NCI-H2196 treated with DMSO at 0.1 percent for 48 hours (cell line): ENCODE measurements around the gene NEDD9.

Experiments used
- DNase-seq: peaks from one replicate; lab custom pipeline; 2025; ENCODE audit not compliant: unreplicated experiment; lab: John Stamatoyannopoulos, UW

NEDD9 gene

DNA sequence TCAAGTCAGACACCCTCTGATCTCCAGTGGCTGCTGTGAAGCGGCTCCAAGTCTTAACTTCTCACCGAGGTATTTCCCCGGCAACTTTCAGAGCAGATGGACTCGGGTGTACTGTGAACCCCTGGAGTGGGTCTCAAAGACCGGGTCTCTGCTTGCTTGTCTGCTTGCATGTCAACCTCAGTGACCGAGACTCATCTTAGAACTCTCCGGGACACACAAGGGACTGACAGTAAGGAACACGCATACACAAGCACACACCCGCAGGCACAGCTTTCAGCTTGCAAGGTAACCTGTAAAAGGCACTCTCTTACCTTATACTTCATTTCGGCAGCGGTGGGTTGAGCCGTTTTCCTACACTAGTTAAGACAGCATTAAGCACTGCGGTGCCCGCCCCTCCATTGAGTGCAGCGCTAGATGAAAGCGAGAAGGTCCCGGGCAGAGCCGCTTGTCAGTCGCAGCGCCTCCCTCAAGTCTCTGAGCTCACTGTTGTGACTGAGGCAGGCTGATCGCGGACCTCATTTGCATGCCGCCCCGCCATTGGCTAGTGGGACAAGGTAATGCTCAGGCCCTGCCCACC is at the start of gene NEDD9:
Gene NEDD9 (minus strand): TSS at position 476 of the 577 bp plus-strand sequence. CDS start 153 bp downstream, at position 323.
- DNase-seq: peak; percentile 81

- DNase-seq: no peak
Measured at GRCh38 chr6:11282245-11282644, 49.8 kb upstream of the NEDD9 start.

DNA sequence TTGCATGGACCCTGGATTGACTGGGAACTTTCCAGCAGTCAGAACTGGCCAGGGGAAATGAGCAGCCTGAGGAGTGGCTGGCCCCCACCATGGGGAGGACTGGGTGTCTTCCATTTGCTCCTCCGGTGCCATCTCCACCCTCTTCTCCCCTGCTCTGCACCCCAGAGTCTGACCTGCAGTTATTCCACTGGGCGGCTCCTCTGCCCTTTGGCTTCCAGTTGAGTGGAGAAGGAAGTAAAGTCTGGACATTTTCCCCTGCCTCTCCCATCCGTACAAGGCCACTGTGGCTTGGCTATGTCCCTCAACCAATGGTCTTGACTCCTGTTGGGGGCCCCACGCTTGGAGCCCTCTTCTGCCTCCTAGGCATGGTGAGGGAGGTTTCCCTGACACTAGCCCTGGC is 47.9 kb upstream of the NEDD9 start:
- no peak for DNase-seq

- no peak for DNase-seq
Measured at GRCh38 chr6:11279284-11279689, 46.8 kb upstream of the NEDD9 start.

DNA sequence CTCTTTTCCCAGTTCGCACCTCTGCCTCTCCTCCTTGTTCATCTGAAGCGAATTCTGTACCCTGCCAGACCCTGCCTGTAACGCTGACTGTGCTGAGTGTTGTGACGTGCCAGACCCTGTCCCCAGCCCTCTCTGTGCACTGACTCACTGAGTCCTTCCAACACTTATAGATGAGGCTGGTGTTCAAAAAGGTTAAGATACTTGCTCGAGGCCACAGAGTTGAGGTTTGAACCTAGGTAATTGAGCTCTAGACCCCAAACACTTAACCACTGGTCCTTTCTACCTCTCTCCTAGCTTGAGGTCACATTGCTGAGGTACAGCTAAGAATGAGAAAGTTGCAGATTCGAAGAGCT is 45.7 kb upstream of the NEDD9 start:
- no peak for DNase-seq

GRCh38 chr6:11277275-11278206 is 45.1 kb upstream of the NEDD9 start:
- no peak for DNase-seq

DNA sequence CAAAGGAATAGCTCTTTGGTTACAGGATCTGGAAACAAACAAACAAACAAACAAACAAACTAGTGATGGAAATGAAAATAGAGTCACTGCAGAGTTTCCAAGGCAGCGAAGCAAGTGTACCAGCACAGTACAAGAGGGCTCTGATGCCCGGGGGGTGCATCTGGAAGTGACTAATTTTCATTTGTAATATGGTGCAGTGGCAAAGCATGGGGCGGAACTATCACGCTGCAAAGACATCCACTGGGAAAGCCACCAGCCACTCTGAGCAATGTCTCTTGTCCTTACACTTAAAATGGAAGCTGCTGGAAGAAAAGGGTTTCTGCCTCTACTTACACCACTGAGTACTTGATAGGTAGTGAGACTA is 44.4 kb upstream of the NEDD9 start:
- DNase-seq: no peak

GRCh38 chr6:11276228-11276627 is 43.8 kb upstream of the NEDD9 start:
- no peak for DNase-seq

GRCh38 chr6:11275598-11275997 is 43.1 kb upstream of the NEDD9 start:
- DNase-seq: no peak

DNA sequence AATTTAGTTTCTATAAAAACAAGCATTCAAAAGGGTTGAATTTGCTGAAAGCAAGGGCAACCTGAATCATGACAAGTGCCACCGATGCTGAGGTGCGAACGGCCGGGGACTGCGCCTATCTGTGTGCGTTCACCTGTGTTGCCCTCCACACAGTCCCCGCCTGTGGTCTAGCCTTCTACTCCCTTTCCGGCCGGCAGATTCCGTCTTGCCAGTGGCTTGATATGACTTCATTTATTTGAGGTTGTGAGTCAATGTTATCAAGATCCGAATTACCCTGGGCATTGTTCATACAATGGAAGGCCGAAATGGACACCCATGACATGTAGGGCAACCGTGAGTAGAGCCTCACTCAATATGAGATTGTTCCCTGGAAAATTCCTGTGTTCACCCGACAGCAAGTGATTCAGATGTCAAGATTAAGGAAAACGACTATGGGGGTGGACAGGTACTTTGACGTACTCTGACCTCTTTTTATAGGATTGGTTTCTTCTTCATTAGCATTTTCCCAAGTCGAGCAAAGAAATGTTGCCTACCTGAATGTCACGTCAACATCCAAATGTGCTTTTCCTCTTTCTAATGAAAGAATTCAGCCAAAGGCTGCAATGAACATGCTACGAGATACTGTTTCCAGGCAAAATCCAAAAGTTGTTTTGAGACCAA is 41.1 kb upstream of the NEDD9 start:
- DNase-seq: no peak

DNA sequence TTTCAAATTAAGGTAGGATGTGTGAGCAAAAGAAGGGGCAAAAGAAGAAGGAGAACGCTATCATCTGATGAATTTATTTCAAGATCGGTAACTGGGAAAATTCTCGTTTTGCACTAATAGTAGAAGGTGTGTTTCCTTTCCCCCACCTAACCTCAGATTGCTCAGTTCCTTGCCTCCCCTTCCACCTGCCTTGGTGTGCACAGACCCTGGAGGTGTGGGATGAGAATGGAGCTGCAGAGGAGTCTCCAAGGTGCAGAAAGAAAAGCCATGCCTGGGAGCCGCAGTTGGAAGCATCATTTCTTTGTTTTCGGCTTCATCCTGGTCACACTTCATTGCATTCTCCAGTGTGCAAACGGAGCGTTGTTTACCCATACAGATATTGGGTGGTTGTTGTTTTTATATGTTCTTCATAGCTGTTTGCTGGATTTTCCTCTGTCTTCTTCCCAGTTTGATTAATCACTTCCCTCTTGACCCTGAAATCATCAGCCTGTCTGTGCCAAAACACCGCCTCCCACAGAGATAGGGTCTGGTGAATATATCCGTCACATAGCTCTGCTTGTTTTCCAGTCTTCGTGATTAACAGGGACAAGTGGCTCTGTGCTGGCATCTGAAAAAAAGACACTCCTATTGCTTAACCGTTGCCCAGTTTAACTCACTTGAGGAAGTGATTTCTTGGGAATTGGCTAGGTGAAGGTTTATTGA is 40.2 kb upstream of the NEDD9 start:
- DNase-seq: peak; percentile 6

DNA sequence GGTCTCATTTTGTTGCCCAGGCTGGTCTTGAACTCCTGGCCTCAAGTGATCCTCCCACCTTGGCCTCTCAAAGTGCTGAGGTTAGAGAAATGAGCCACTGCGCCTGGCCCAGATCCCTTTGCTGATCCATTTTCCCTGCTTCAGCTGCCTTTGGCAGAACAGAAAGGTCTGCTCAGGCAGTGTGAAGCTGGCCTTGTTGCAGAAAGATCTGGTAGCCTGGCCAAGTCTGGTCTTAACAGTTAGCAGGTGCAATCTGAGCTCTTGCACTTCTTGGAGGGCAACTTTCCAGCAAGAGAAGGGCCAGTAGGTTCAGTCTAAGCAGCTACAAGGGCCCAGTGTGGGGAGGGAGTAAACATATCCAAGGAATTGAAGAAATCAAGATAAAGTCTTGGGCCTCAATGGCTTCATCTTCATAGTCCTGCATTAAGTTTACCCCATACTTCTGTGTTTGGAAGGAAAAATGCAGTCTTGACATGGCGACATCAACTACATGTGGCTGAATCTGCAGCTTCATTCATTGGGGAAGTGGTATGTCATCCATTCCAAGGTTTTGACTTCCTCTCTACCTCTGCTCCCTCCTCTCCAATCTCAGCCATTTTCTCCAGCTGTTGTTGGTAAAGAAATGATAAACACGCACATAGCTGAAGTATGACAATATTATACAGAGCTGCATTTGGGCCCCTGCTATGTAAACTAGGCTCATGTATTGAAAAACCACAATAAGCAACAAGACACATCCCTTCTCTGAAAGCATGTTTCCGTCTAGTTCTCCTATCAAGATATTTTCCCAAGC is 39.0 kb upstream of the NEDD9 start:
- DNase-seq: no peak

- no peak for DNase-seq
Measured at GRCh38 chr6:11270030-11271027, 37.9 kb upstream of the NEDD9 start.

GRCh38 chr6:11268978-11269377 is 36.5 kb upstream of the NEDD9 start:
- no peak for DNase-seq

- DNase-seq: no peak
Measured at GRCh38 chr6:11266926-11267325, 34.5 kb upstream of the NEDD9 start.

- DNase-seq: no peak
Measured at GRCh38 chr6:11265932-11266331, 33.5 kb upstream of the NEDD9 start.

- no peak for DNase-seq
Measured at GRCh38 chr6:11264100-11264499, 31.6 kb upstream of the NEDD9 start.

DNA sequence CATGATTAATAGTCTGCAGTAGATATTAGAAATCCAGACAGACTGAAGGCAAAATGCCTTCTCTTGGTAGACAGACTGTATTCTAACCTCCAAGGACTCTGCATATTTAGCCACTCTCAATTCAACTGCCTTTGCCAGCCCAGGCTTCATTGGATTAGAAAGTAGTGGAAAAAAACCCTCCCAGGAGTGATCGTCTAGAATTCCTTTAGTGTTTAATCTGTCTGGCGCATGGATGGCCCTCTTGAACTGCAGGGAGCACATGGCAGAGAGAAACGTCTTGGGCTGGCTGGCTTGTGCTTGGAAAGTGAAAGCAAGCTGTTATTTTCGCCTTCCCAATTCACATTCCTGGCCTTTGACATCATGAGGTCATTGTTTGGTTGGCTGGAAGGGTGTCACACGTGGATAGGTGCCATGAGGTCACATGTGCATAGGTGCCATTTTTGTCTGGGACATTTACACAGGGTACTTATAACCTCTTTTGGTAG is 30.9 kb upstream of the NEDD9 start:
- DNase-seq: peak; percentile 25

- DNase-seq: no peak
Measured at GRCh38 chr6:11262242-11262641, 29.8 kb upstream of the NEDD9 start.
